HCT116 (cell line): ENCODE measurements around the gene NKX6-1. TPM values are rescaled to one million over a fixed set of nuclear protein-coding genes. Genes with fewer than 3 reads are reported as not detected.
A peak's percentile ranks its signal among the peaks of the same experiment; 100 is the strongest.

Source experiments
- ATAC-seq: fragments of 200-7000 bp; cut with Tn5 transposase; 2 replicates; pipeline ENCODE4 v1.9.1; 2020; ENCODE audit warnings: mild to moderate bottlenecking, moderate library complexity
- BruUV-seq: library from RNA; stranded (reverse); fragments of 400-500 nt; replicated peaks from 2 replicates; lab custom pipeline; 2021; lab: Mats Ljungman, UMichigan
- CTCF ChIA-PET: fragments of 300-600 bp; sonication (Branson Sonifier 250); formaldehyde crosslinking; loops from one replicate; lab custom pipeline; 2021; ENCODE audit warnings: antibody characterized with exemption; lab: Charles Lee
- POLR2A ChIA-PET: fragments of 300-600, 350-600 bp; sonication (Branson Sonifier 250); formaldehyde crosslinking; loops from one replicate; lab custom pipeline; 2021; ENCODE audit warnings: antibody characterized with exemption; lab: Charles Lee
- RAD21 ChIA-PET, 2 experiments: fragments of 300-600 bp; sonication (Branson Sonifier 250); formaldehyde crosslinking; loops; one replicate each; lab custom pipeline; 2023; ENCODE audit warnings: low total read pairs in 2 of 2; ENCODE audit not compliant: uncharacterized antibody in 2 of 2, unreplicated experiment in 2 of 2, low non-redundant PET in 1 of 2; lab: Charles Lee
- DNase-seq: peaks from one replicate; pipeline ENCODE4 v3.0.0-alpha.2; 2010; ENCODE audit warnings: low read depth, low spot score
- H2AFZ ChIP-seq: fragments of 200-600 bp; shearing (Covaris generic), sonication (generic); 2 replicates; pipeline ENCODE4 v1.6.1; 2017; ENCODE audit warnings: low read depth, mixed run types, mixed read lengths, antibody characterized with exemption, low read length; ENCODE audit not compliant: poor library complexity, severe bottlenecking
- H3K27ac ChIP-seq: 2 replicates; pipeline ENCODE4 v1.5.1; 2012; ENCODE audit warnings: low read depth, low read length
- H3K27me3 ChIP-seq: fragments of 200-600 bp; sonication (generic); 2 replicates; pipeline ENCODE4 v1.6.1; 2016; ENCODE audit warnings: mixed run types, low read length, mixed read lengths; ENCODE audit not compliant: insufficient read depth
- H3K36me3 ChIP-seq, 2 experiments: fragments of 200-500 bp in 1 of 2; fragments of 200-600 bp in 1 of 2; sonication (Bioruptor generic) in 1 of 2; sonication (generic) in 1 of 2; 2 replicates each; pipeline versions ENCODE4 v1.5.1 to v1.6.1; 2014 to 2016; ENCODE audit warnings: low read length in 2 of 2, inconsistent platforms in 1 of 2, mixed read lengths in 1 of 2, mixed run types in 1 of 2; ENCODE audit not compliant: insufficient read depth in 2 of 2, control insufficient read depth in 1 of 2
- H3K4me1 ChIP-seq, 2 experiments: fragments of 200-600 bp in 1 of 2; sonication (generic) in 1 of 2; 2 replicates each; pipeline versions ENCODE4 v1.5.1 to v1.6.1; 2012 to 2017; ENCODE audit warnings: low read length in 2 of 2, inconsistent platforms in 1 of 2, mild to moderate bottlenecking in 1 of 2, mixed read lengths in 1 of 2, mixed run types in 1 of 2, moderate library complexity in 1 of 2; ENCODE audit not compliant: insufficient read depth in 2 of 2, control insufficient read depth in 1 of 2
- H3K4me2 ChIP-seq: fragments of 200-600 bp; sonication (generic); 2 replicates; pipeline ENCODE4 v1.6.1; 2017; ENCODE audit warnings: mixed run types, low read length, mixed read lengths
- H3K4me3 ChIP-seq, 2 experiments: fragments of 200-600 bp in 1 of 2; sonication (generic) in 1 of 2; replicated peaks in 1 of 2; 2 replicates each; pipeline ENCODE4 v1.5.1; 2011 to 2016; ENCODE audit warnings: low read length in 2 of 2, control low read depth in 1 of 2, low read depth in 1 of 2, mild to moderate bottlenecking in 1 of 2, mixed read lengths in 1 of 2, mixed run types in 1 of 2
- H3K79me2 ChIP-seq: fragments of 200-600 bp; sonication (generic); 2 replicates; pipeline ENCODE4 v1.6.1; 2017; ENCODE audit warnings: mild to moderate bottlenecking, mixed run types, low read length, moderate library complexity, mixed read lengths; ENCODE audit not compliant: insufficient read depth
- H3K9ac ChIP-seq: fragments of 200-600 bp; sonication (generic); 2 replicates; pipeline ENCODE4 v1.6.1; 2016; ENCODE audit warnings: low read length, mixed read lengths
- H3K9me2 ChIP-seq: fragments of 200-600 bp; sonication (generic), shearing (Covaris generic); 2 replicates; pipeline ENCODE4 v1.6.1; 2017; ENCODE audit warnings: mixed run types, mild to moderate bottlenecking, moderate library complexity; ENCODE audit not compliant: insufficient read depth
- H3K9me3 ChIP-seq, 2 experiments: fragments of 200-500 bp in 1 of 2; fragments of 200-600 bp in 1 of 2; sonication (Bioruptor generic) in 1 of 2; sonication (generic) in 1 of 2; 2 replicates each; pipeline ENCODE4 v1.6.1; 2014 to 2017; ENCODE audit warnings: low read length in 2 of 2, mixed read lengths in 2 of 2, inconsistent platforms in 1 of 2, low read depth in 1 of 2, mild to moderate bottlenecking in 1 of 2, mixed run types in 1 of 2, moderate library complexity in 1 of 2; ENCODE audit not compliant: control insufficient read depth in 1 of 2, insufficient read depth in 1 of 2
- H4K20me1 ChIP-seq: fragments of 200-600 bp; sonication (generic), shearing (Covaris generic); 2 replicates; pipeline ENCODE4 v1.6.1; 2017; ENCODE audit warnings: mixed run types, mild to moderate bottlenecking, moderate library complexity; ENCODE audit not compliant: insufficient read depth
- CEBPB ChIP-seq: IDR thresholded peaks from 2 replicates; pipeline ENCODE4 v1.6.1; 2012; ENCODE audit warnings: low read depth
- EGR1 ChIP-seq: IDR thresholded peaks from 2 replicates; pipeline ENCODE4 v1.6.1; 2012; ENCODE audit warnings: low read depth
- ELF1 ChIP-seq: IDR thresholded peaks from 2 replicates; pipeline ENCODE4 v1.6.1; 2012; ENCODE audit warnings: low read depth, borderline replicate concordance
- EZH2 ChIP-seq: fragments of 200-600 bp; sonication (generic); IDR thresholded peaks from 2 replicates; pipeline ENCODE4 v1.6.1; 2017; ENCODE audit warnings: antibody characterized with exemption, mixed run types
- FOSL1 ChIP-seq: IDR thresholded peaks from 2 replicates; pipeline ENCODE4 v1.6.1; 2012; ENCODE audit warnings: low read depth
- JUND ChIP-seq: IDR thresholded peaks from 2 replicates; pipeline ENCODE4 v1.6.1; 2012
- RAD21 ChIP-seq: IDR thresholded peaks from 2 replicates; pipeline ENCODE4 v1.6.1; 2012; ENCODE audit warnings: low read depth, mild to moderate bottlenecking
- SP1 ChIP-seq: IDR thresholded peaks from 2 replicates; pipeline ENCODE4 v1.6.1; 2012; ENCODE audit warnings: low read depth
- TCF7L2 ChIP-seq: IDR thresholded peaks from 2 replicates; pipeline ENCODE4 v1.7.0; 2011; ENCODE audit warnings: borderline replicate concordance, inconsistent platforms; ENCODE audit not compliant: insufficient read depth, insufficient read length; ENCODE audit errors: extremely low read depth
- YY1 ChIP-seq: IDR thresholded peaks from 2 replicates; pipeline ENCODE4 v1.6.1; 2011; ENCODE audit warnings: low read length, low read depth, moderate library complexity, mild to moderate bottlenecking; ENCODE audit not compliant: insufficient replicate concordance; ENCODE audit errors: extremely low read depth
- ZFX ChIP-seq: fragments of 450-650 bp; IDR thresholded peaks from 2 replicates; pipeline ENCODE4 v1.6.1; 2017
- ZNF274 ChIP-seq: fragments of 200-500 bp; sonication (Bioruptor generic); IDR thresholded peaks from 2 replicates; pipeline ENCODE4 v1.6.1; 2014; ENCODE audit warnings: mild to moderate bottlenecking, low read depth, low read length, inconsistent platforms
- intact Hi-C: fragments of 100-400 bp; cut with micrococcal nuclease; formaldehyde crosslinking; loops from 2 replicates; pipeline ENCODE4 v1.10.0; 2022
- total RNA-seq: library from RNA; stranded (reverse); gene quantifications from one replicate; pipeline ENCODE4 v1.2.1, GENCODE V29; 2021; ENCODE audit not compliant: unreplicated experiment
- TF ChIP-seq, protein P1 (sequence below), 3 experiments: fragments of 200-600 bp in 1 of 3; sonication (generic) in 1 of 3; IDR thresholded peaks in 2 of 3; conservative IDR thresholded peaks in 1 of 3; 2 replicates each; pipeline ENCODE4 v1.5.1; 2012 to 2017; ENCODE audit warnings: low read depth in 2 of 3, low read length in 2 of 3, antibody characterized with exemption in 1 of 3, borderline replicate concordance in 1 of 3, control low read depth in 1 of 3, mild to moderate bottlenecking in 1 of 3, mixed read lengths in 1 of 3, mixed run types in 1 of 3, moderate library complexity in 1 of 3; ENCODE audit not compliant: insufficient read depth in 1 of 3
- TF ChIP-seq, protein P2 (sequence below): IDR thresholded peaks from 2 replicates; pipeline ENCODE4 v1.6.1; 2012; ENCODE audit warnings: low read depth

The NKX6-1 gene
- total RNA-seq, 1 experiment from 2014 or later = 4.2 TPM

DNA sequence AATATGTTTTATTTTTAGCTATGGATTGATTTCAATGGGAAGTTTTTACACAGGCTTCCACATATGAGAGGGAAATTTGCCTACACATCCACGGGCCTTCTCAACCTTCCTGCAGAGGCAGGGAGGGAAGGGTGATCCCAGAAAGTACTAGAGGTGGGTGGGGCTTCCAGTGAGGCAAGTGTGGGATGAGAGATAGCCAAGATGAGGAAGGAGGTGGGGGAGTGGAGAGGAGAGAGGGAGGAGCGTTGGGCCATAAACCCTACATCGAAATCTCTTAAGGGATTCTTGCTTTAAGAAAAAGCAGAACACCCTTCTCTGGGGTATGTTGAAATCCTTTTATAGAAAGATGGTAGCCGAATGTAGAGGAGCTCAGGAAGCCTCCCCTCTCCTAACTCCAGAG is 19.0 kb downstream of the NKX6-1 start (continued):
- TF ChIP-seq CEBPB (no peak), SP1 (no peak), YY1 (no peak)
- TF ChIP-seq, all 23 proteins: peak for 0

DNA sequence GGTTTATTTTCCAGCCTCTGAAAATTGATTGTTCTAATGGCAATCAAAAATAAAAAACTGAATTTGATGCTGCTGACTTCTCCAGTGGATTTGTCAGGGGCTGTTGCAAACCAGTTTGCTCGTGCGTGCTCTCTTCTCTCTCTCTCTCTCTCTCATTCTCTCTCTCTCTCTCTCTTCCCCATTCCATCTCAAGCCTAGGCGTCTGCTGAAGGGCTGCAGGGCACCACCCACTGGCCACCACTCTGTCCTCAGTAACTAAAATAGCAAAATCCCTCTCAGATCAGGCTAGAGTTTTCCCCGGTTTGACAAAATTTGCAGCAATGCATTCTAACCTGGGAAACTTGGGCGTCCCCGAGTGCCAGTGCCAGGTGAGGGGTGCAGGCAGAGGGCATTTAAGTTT is 19.4 kb downstream of the NKX6-1 start:
- H3K27me3 ChIP-seq = no peaks in the 10 kb centered on the region
- DNase-seq (no peak), ATAC-seq (peak; percentile 87)
- H4K20me1 ChIP-seq = no peaks in the 10 kb centered on the region
- H3K36me3 ChIP-seq = no peaks in the 10 kb centered on the region
- no peaks in the 10 kb centered on the region for H3K79me2 ChIP-seq
- POLR2A ChIA-PET = no interaction called here
- no TSS peak for BruUV-seq
- no peaks in the 10 kb centered on the region for H3K9me3 ChIP-seq
- no peak overlapping the region for H3K27ac ChIP-seq
- no peak overlapping the region for H3K9ac ChIP-seq
- no peak overlapping the region for H3K4me2 ChIP-seq
- CTCF ChIA-PET = interaction anchor here (0.7 to 1.0 kb wide), 2 partner anchors 20 to 28 kb away, joined by 3 read pairs; partner anchors contain the start of gene NKX6-1
- peaks cover 0 to 5% of the 10 kb centered on the region in 2 experiments; a peak in 2 of 4 replicates for H3K4me1 ChIP-seq
- peak; percentile 31; the same call in 1 of the 2 replicates for TF ChIP-seq RAD21
- TF ChIP-seq, protein P1, sequence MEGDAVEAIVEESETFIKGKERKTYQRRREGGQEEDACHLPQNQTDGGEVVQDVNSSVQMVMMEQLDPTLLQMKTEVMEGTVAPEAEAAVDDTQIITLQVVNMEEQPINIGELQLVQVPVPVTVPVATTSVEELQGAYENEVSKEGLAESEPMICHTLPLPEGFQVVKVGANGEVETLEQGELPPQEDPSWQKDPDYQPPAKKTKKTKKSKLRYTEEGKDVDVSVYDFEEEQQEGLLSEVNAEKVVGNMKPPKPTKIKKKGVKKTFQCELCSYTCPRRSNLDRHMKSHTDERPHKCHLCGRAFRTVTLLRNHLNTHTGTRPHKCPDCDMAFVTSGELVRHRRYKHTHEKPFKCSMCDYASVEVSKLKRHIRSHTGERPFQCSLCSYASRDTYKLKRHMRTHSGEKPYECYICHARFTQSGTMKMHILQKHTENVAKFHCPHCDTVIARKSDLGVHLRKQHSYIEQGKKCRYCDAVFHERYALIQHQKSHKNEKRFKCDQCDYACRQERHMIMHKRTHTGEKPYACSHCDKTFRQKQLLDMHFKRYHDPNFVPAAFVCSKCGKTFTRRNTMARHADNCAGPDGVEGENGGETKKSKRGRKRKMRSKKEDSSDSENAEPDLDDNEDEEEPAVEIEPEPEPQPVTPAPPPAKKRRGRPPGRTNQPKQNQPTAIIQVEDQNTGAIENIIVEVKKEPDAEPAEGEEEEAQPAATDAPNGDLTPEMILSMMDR (IDR thresholded peaks at IDR 0.05 in 2 of 3, conservative IDR thresholded peaks at IDR 0.05 in 1 of 3; ENCODE audit: borderline replicate concordance in 1 of 3, insufficient read depth in 1 of 3, low read depth in 2 of 3, low read length in 2 of 3) = peak in 2 of 3 experiments; percentile 26; a peak in 2 of 6 replicates
- no peak for TF ChIP-seq SP1
- no peaks in the 10 kb centered on the region for H3K9me2 ChIP-seq
- RAD21 ChIA-PET = no interaction called here
- intact Hi-C loops = no loop called here
- no peak overlapping the region for H3K4me3 ChIP-seq
- peak overlapping the region; percentile 60 for H2AFZ ChIP-seq

DNA sequence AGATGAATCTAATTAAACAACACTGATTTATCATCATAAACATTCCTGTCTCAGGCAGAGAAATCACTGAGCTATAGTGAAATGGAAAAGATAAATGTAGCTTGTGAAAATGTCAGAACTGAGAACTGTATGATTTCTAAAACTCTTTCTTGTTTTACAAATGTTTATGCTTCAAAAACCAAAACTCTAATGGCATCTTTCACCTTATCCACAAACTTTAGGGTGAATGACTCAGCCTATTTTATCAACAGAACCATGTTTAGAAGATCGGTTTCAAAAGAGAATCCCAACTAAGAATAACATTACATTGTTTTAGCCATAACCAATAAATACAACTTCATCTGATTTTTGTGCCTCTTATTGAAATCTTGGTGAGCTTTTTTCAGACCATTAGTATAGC is 21.4 kb downstream of the NKX6-1 start:
- H3K4me3 ChIP-seq = no peak overlapping the region
- BruUV-seq = no TSS peak
- H3K9ac ChIP-seq = no peak overlapping the region
- H4K20me1 ChIP-seq = no peaks in the 10 kb centered on the region
- no peaks in the 10 kb centered on the region for H3K9me3 ChIP-seq
- H3K9me2 ChIP-seq = no peaks in the 10 kb centered on the region
- no peak overlapping the region for H3K27ac ChIP-seq
- H3K27me3 ChIP-seq = no peaks in the 10 kb centered on the region
- RAD21 ChIA-PET = interaction anchor here in 1 of 2 experiments (0.6 kb wide), 1 partner anchor 20 kb away, joined by 3 read pairs; no protein-coding TSS in a partner anchor
- peak overlapping the region; percentile 46 for H2AFZ ChIP-seq
- CTCF ChIA-PET = no interaction called here
- no peaks in the 10 kb centered on the region for H3K79me2 ChIP-seq
- no peaks in the 10 kb centered on the region for H3K36me3 ChIP-seq
- ATAC-seq = no peak
- H3K4me2 ChIP-seq = no peak overlapping the region
- POLR2A ChIA-PET = no interaction called here
- no peak for DNase-seq
- intact Hi-C loops = no loop called here
- H3K4me1 ChIP-seq = peaks cover 0 to 5% of the 10 kb centered on the region in 2 experiments; a peak in 2 of 4 replicates
- TF ChIP-seq EZH2 (no peak), EGR1 (no peak), JUND (no peak), SP1 (no peak), ZFX (no peak), ZNF274 (no peak), ELF1 (no peak), CEBPB (no peak), FOSL1 (no peak), TCF7L2 (no peak)
- TF ChIP-seq, protein P2, sequence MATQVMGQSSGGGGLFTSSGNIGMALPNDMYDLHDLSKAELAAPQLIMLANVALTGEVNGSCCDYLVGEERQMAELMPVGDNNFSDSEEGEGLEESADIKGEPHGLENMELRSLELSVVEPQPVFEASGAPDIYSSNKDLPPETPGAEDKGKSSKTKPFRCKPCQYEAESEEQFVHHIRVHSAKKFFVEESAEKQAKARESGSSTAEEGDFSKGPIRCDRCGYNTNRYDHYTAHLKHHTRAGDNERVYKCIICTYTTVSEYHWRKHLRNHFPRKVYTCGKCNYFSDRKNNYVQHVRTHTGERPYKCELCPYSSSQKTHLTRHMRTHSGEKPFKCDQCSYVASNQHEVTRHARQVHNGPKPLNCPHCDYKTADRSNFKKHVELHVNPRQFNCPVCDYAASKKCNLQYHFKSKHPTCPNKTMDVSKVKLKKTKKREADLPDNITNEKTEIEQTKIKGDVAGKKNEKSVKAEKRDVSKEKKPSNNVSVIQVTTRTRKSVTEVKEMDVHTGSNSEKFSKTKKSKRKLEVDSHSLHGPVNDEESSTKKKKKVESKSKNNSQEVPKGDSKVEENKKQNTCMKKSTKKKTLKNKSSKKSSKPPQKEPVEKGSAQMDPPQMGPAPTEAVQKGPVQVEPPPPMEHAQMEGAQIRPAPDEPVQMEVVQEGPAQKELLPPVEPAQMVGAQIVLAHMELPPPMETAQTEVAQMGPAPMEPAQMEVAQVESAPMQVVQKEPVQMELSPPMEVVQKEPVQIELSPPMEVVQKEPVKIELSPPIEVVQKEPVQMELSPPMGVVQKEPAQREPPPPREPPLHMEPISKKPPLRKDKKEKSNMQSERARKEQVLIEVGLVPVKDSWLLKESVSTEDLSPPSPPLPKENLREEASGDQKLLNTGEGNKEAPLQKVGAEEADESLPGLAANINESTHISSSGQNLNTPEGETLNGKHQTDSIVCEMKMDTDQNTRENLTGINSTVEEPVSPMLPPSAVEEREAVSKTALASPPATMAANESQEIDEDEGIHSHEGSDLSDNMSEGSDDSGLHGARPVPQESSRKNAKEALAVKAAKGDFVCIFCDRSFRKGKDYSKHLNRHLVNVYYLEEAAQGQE = no peak
